ENCODE measurements around the gene CD180.

The CD180 gene

DNA sequence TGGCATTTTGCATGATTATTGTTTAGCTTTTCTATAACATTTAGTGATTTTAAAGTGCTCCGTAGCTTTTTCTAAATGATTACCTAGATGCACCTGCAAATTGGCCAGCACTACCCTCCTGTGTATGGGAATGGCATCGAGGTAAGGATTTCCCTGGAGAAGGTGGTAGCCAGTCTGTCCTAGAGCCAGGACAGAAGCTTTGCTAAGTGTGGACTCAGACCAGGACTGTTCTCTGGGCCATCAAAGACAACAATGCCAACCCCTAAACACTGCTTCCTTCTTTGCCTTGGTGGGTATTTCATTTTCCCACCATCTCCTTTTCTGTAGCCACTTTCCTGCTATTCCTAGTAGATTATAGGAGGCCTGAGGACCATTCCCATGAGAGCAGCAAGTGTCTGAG is 53.0 kb downstream of the CD180 start:
- CTCF ChIA-PET, result interaction anchor here (0.5 kb wide), 1 partner anchor 23 kb away, joined by 3 read pairs; no protein-coding TSS in a partner anchor
- POLR2A ChIA-PET, result no interaction called here
- no peak for DNase-seq (ENCODE audit: extremely low spot score)
- TF ChIP-seq ZNF384 (IDR thresholded peaks at IDR 0.05) (no peak), CTBP1 (IDR thresholded peaks at IDR 0.05; ENCODE audit: borderline replicate concordance) (no peak), ELF4 (IDR thresholded peaks at IDR 0.05) (no peak), ARNT (IDR thresholded peaks at IDR 0.05) (no peak)
- TF ChIP-seq, protein P1, sequence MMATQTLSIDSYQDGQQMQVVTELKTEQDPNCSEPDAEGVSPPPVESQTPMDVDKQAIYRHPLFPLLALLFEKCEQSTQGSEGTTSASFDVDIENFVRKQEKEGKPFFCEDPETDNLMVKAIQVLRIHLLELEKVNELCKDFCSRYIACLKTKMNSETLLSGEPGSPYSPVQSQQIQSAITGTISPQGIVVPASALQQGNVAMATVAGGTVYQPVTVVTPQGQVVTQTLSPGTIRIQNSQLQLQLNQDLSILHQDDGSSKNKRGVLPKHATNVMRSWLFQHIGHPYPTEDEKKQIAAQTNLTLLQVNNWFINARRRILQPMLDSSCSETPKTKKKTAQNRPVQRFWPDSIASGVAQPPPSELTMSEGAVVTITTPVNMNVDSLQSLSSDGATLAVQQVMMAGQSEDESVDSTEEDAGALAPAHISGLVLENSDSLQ (IDR thresholded peaks at IDR 0.05), result no peak

DNA sequence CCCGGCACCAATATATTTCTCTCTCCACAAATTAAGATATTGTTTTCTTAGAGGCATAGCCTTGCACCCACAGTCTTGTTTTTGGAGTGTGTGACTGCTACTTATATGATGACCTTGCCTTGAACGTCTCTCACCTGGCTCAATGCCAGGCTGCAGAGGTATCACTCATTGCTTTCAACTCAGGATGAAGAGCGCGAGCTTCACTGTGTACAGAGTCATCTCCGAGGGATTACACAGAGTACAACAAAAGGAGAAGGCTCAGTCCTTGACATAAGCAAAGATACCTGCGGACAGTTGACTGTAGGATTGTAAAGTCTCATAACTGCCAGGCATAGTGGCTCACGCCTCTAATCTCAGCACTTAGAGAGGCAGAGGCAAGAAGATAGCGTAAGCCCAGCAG is 53.8 kb downstream of the CD180 start:
- TF ChIP-seq FOXK2 (IDR thresholded peaks at IDR 0.05), result no peak
- TF ChIP-seq BHLHE40 (IDR thresholded peaks at IDR 0.05; ENCODE audit: borderline replicate concordance), result no peak
- TF ChIP-seq ZNF384 (IDR thresholded peaks at IDR 0.05), result no peak
- TF ChIP-seq TARDBP (IDR thresholded peaks at IDR 0.05), result no peak
- TF ChIP-seq SP1 (IDR thresholded peaks at IDR 0.05), result no peak
- DNase-seq (ENCODE audit: extremely low spot score), result no peak
- ChIA-PET POLR2A (no interaction called here), CTCF (no interaction called here)

DNA sequence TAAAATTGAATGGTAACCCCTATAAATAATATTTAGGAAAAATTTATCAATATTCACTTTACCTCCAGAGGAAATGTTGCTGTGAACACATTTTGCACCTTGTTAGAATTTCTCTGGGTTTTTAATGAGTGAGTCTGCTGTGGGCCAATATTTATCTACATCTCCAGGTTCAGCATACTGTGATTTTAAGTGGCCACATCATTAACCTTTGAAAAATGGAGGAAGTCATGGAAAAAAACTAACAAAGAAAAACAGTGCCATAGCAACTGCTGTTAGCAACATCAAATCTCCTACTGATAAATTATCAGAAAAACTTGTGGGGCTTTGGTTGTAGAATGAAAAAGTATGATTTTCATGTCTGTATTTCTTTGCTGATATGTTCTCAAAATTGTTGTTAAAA is 55.0 kb downstream of the CD180 start:
- ChIA-PET POLR2A (no interaction called here), CTCF (no interaction called here)
- TF ChIP-seq NFRKB (IDR thresholded peaks at IDR 0.05) (no peak), SUZ12 (IDR thresholded peaks at IDR 0.05) (no peak), FOXM1 (IDR thresholded peaks at IDR 0.05; ENCODE audit: borderline replicate concordance) (no peak), TARDBP (IDR thresholded peaks at IDR 0.05) (no peak), SP1 (IDR thresholded peaks at IDR 0.05) (no peak), ARNT (IDR thresholded peaks at IDR 0.05) (no peak), FOXA1 (IDR thresholded peaks at IDR 0.05) (no peak), LEF1 (IDR thresholded peaks at IDR 0.05; ENCODE audit: borderline replicate concordance) (no peak), ZNF384 (IDR thresholded peaks at IDR 0.05) (no peak), ELF4 (IDR thresholded peaks at IDR 0.05) (no peak), L3MBTL2 (conservative IDR thresholded peaks at IDR 0.05) (no peak), FOXK2 (IDR thresholded peaks at IDR 0.05) (no peak), HDGF (IDR thresholded peaks at IDR 0.05; ENCODE audit: borderline replicate concordance) (no peak), BHLHE40 (IDR thresholded peaks at IDR 0.05; ENCODE audit: borderline replicate concordance) (no peak), CTBP1 (IDR thresholded peaks at IDR 0.05; ENCODE audit: borderline replicate concordance) (no peak)
- TF ChIP-seq, protein P1 (IDR thresholded peaks at IDR 0.05), result no peak
- DNase-seq (ENCODE audit: extremely low spot score), result no peak

DNA sequence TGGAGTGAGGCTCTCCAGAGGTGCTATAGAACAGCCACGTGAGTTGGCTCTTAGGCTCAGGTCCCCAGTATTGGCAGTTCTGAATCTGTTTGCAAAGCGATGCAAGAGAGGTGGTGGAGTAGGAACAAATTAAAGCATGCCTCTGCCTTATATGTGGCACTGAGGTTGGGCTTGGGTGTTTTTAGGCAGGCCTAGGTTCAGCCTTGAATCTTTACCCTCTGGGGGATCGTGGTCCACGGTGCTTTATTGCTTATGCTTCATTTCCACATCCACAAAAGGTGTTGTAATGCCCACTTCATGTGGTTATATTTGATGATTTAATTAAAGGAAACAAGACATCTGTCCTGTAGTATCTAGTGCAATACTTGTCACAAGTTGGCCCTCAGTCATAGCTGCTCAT is 56.2 kb downstream of the CD180 start:
- ChIA-PET POLR2A (no interaction called here), CTCF (no interaction called here)
- DNase-seq (ENCODE audit: extremely low spot score), result no peak
- TF ChIP-seq ZNF384 (IDR thresholded peaks at IDR 0.05) (no peak), FOXK2 (IDR thresholded peaks at IDR 0.05) (no peak), TARDBP (IDR thresholded peaks at IDR 0.05) (no peak), L3MBTL2 (conservative IDR thresholded peaks at IDR 0.05) (no peak), LEF1 (IDR thresholded peaks at IDR 0.05; ENCODE audit: borderline replicate concordance) (no peak), FOXA1 (IDR thresholded peaks at IDR 0.05) (no peak), SUZ12 (IDR thresholded peaks at IDR 0.05) (no peak), HDGF (IDR thresholded peaks at IDR 0.05; ENCODE audit: borderline replicate concordance) (no peak), ARNT (IDR thresholded peaks at IDR 0.05) (no peak), NFRKB (IDR thresholded peaks at IDR 0.05) (no peak), SP1 (IDR thresholded peaks at IDR 0.05) (no peak), CTBP1 (IDR thresholded peaks at IDR 0.05; ENCODE audit: borderline replicate concordance) (no peak), BHLHE40 (IDR thresholded peaks at IDR 0.05; ENCODE audit: borderline replicate concordance) (no peak)
- TF ChIP-seq, protein P1 (IDR thresholded peaks at IDR 0.05), result no peak

DNA sequence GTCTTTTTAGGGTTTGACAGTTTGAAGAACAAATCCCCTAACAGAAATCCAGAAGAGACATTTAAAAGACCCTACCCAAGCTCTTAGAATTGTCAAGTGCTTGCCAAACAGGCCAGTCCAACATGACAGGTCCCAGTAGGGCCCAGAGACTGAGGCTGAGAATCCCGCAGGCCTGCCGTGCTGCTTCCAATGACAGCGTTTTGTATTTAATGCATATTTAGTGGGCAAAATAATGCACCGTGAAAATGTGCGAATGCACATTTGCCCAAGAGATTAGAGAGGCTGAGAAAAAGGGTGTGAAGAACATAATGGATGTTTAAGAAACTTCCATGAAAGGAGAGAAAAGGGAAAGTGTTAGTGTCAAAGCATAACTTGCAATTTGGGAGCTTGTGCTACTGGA is 57.6 kb downstream of the CD180 start:
- DNase-seq (ENCODE audit: extremely low spot score), result no peak
- TF ChIP-seq SP1 (IDR thresholded peaks at IDR 0.05), result no peak
- TF ChIP-seq ARNT (IDR thresholded peaks at IDR 0.05), result no peak
- TF ChIP-seq FOXA1 (IDR thresholded peaks at IDR 0.05), result no peak
- TF ChIP-seq CTBP1 (IDR thresholded peaks at IDR 0.05; ENCODE audit: borderline replicate concordance), result no peak
- no peak for TF ChIP-seq SUZ12 (IDR thresholded peaks at IDR 0.05)
- TF ChIP-seq NFRKB (IDR thresholded peaks at IDR 0.05), result no peak
- no peak for TF ChIP-seq HDGF (IDR thresholded peaks at IDR 0.05; ENCODE audit: borderline replicate concordance)
- TF ChIP-seq FOXM1 (IDR thresholded peaks at IDR 0.05; ENCODE audit: borderline replicate concordance), result no peak
- TF ChIP-seq, protein P1 (IDR thresholded peaks at IDR 0.05), result no peak
- no peak for TF ChIP-seq FOXK2 (IDR thresholded peaks at IDR 0.05)
- no peak for TF ChIP-seq LEF1 (IDR thresholded peaks at IDR 0.05; ENCODE audit: borderline replicate concordance)
- TF ChIP-seq L3MBTL2 (conservative IDR thresholded peaks at IDR 0.05), result no peak
- no peak for TF ChIP-seq ZNF384 (IDR thresholded peaks at IDR 0.05)
- TF ChIP-seq ELF4 (IDR thresholded peaks at IDR 0.05), result no peak
- no peak for TF ChIP-seq BHLHE40 (IDR thresholded peaks at IDR 0.05; ENCODE audit: borderline replicate concordance)
- POLR2A ChIA-PET, result no interaction called here
- CTCF ChIA-PET, result interaction anchor here (0.7 kb wide), 1 partner anchor 105 kb away, joined by 3 read pairs; no protein-coding TSS in a partner anchor

DNA sequence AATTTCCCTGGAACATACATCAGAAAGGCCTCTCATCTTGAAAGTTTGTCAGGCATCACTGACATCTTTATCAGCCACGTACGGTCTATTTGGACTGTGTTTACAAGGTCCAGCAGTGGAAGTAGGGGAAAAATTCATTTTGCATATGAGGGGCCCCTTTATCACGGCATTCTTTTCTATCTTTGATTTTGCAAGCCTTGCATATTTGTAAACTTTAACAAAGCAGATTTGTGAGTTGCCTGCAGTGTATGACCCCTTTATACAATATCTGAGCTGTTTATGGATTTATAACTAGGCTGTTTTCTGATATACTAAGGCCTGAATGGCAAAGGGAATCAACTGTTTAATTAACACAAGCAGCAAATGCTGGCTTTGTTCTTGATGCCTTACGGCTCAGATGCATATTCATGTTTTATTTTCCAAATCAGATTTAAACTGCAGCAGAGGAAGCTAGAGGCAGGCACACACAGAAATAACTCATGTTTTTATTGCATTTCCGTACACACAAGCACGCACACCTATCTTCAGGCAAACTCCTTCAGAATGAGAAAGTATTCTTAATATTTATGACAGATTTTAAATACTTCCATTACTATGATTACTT is 61.1 kb downstream of the CD180 start:
- CTCF ChIA-PET, result no interaction called here
- TF ChIP-seq FOXM1 (IDR thresholded peaks at IDR 0.05; ENCODE audit: borderline replicate concordance) (no peak), ZNF384 (IDR thresholded peaks at IDR 0.05) (no peak), FOXK2 (IDR thresholded peaks at IDR 0.05) (no peak), SUZ12 (IDR thresholded peaks at IDR 0.05) (no peak), LEF1 (IDR thresholded peaks at IDR 0.05; ENCODE audit: borderline replicate concordance) (no peak), TARDBP (IDR thresholded peaks at IDR 0.05) (no peak), ELF4 (IDR thresholded peaks at IDR 0.05) (no peak), L3MBTL2 (conservative IDR thresholded peaks at IDR 0.05) (no peak), FOXA1 (IDR thresholded peaks at IDR 0.05) (no peak), BHLHE40 (IDR thresholded peaks at IDR 0.05; ENCODE audit: borderline replicate concordance) (no peak), CTBP1 (IDR thresholded peaks at IDR 0.05; ENCODE audit: borderline replicate concordance) (no peak), NFRKB (IDR thresholded peaks at IDR 0.05) (no peak), ARNT (IDR thresholded peaks at IDR 0.05) (no peak), SP1 (IDR thresholded peaks at IDR 0.05) (no peak)
- TF ChIP-seq, protein P1 (IDR thresholded peaks at IDR 0.05), result no peak
- POLR2A ChIA-PET, result no interaction called here
- no peak for DNase-seq (ENCODE audit: extremely low spot score)

Data from HEK293T (cell line).